Activated CD4-positive, alpha-beta T cell treated with anti-CD3 and anti-CD28 coated beads for 4 hours (primary cell): ENCODE measurements around the gene LRRC75B.
"Not testable (repeated sequence)": the region's sequence is repeated elsewhere in the genome, so short reads cannot be mapped to it uniquely, and the experiment has no call there.

Experiments used
- DNase-seq, 2 donors: peaks; one replicate each; pipeline ENCODE4 v3.0.0-alpha.2; 2020

LRRC75B gene

DNA sequence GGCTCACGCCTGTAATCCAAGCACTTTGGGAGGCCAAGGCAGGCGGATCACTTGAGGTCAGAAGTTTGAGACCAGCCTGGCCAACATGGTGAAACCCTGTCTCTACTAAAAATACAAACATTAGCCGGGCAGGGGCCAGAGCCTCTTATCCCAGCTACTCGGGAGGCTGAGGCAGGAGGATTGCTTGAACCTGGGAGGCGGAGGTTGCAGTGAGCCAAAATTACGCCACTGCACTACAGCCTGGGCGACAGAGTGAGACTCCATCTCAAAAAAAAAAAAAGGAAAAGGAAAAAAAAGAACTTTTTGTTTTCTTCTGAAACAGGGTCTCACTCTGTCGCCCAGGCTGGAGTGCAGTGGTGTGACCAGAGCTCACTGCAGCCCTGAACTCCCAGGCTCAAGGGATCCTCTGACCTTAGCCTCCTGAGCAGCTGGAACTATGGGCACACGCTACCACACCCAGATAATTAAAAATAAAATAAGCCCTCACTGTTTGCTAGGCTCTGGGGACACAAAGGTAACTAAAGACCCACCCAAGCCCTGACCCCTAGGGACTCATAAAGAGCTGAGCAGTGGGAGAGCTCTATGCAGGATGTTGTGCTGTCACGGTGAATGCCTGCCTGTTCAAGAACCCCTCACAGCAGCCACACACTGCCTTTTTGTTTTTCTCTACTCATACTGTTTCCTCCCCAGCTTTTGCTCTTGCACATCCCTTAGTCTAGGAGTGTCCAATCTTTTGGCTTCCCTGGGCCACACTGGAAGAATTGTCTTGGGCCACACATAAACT is 40.2 kb downstream of the LRRC75B start:
- not testable (repeated sequence) for DNase-seq

DNA sequence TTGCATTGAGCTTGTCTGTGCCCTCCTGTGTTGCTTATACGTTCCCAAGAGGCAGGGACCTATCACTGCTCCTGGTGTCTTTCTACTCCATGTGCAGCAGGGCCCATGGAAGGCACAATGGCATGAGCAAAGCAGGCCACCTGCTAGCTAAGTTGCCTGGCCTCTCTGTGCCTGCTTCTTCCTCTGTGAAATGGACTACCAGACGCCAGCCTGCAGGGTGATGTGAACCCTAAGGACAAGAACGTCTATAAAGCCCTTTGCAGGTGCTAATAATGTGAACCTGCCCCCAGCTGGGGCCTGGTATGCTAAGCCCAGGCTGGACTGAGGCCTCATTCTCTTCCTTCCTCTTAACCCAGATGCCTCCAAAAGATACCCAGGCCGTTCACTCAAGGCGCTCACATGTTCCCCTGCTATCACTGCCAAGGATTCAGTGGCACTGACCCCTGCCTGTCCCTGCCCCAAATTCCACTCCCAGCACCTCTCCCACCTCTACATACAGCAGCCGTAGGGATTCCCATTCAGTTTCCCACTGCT is 41.9 kb downstream of the LRRC75B start:
- DNase-seq = no peak

DNA sequence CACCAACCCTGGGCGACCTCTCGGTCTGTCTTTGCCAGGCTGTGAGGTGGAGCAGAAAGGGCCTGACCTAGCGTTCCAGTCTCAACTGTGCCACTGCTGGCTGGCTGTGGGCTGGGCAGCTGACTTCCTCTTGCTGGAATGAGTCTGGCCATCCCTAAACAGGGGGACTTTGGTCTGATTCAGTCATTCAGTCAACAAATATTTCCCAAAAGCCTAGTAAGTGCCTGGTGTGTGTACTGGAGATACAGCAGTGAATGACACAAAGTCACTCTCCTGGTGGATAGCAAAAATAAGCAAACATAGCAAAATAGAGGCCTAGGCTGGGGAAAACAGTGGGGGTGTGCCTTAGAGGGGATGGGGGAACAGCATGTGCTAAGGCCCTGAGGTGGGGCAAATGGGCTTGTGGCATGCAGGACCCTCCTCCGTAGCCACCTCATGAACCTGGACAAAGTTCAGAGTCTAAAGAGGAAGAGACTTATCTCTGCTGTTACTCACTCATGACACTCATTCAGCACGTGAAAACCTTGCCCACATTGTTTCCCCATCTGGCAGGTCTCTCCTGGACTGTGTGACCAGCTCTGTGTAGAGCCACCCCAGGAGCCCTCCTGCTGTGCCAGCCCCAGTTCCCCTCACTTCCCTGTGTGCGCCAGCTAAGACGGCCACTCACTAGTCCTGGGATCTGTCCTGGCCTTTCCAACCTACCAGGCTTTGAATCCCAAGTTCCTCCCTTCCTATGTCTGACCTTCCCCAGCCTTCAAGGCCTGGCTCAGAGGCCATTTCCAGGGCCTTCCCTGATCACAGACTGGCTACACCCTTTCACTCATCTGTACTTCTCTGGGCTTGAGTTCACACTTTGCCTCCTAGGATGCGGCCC is 42.6 kb downstream of the LRRC75B start:
- DNase-seq = no peak

DNA sequence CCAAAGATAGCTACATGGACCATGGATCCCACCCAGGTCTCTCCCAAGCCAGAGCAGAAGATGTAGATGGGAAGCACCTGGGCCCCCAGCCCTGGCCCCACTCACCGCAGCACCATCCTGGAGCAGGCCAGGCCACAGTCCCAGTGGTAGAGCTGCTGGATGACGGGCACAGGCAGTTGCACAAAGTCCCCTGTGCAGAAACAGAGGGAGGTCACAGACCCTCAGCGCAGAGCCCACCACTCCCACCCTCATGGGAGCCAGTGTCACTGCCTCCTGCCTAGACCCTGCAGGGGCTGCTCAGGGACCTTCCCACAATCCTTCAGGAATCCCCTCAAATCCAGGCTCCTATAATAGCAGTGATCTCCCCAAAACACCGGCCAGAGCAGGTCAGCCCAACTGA is 44.1 kb downstream of the LRRC75B start:
- DNase-seq = no peak

DNA sequence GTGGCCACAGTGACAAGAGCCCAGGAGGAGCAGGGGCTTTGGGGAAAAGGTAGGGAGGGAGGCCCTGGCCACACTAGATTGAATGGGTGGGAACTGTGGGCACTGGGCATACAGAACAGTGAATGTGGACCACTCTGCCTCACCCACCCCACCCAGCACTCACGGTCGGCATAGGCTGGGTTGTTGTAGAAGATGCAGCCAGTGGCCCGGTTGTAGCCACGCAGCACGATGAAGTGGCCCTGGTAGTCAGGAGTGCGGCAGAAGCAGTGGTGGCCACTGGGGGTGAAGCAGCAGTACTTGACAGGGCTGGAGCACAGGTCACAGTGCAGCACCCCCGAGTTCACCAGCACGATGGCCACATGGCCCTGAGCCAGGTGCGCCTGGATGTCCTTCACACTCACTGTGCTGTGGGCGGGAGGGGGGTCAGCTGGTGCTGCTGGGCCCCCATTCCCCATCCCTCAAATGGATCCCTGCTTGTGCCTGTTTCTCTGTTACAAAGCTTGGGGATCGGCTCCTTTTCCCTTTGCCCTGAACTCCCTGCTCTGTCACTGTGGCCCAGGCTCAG is 49.1 kb downstream of the LRRC75B start:
- DNase-seq = no peak

DNA sequence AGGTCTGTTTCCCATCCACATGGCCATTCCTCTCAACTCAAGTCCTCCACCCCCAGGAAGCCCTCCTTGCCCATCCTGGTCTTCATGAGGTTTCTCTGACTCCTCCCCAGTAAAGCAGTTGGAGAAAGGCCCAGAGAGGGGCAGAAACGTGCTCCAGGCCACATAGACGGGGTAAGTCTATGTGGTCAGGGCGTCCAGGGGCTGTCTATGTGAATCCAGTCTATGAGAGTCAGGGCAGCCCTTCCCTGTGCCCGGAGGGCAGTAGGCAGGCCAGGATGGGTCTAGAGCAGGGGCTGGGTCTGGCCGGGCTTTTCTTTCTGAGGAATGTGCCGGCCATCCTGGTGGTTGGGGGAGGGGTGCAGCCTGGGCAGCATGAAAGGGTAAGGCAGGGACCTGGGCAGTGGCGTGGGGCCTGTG is 49.7 kb downstream of the LRRC75B start:
- DNase-seq = no peak

DNA sequence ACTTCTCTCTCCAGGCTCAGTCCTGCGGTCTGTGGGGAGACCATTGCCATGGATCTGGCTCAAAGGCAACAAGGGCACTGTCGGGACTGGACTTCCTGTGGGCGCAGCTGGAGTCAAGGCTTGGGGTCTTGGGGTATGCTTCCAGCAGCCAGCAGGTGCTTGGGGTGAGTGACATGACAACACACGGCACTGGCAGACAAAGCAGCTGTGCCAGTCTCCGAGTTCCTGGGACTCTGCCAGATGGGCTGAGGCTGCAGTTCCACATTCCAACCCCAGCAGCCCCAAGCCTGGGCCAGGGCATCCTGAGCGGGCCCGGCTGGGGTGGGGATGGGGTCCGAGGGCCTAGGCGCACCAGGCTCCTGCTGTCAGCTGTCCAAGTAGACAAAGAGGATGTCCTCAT is 50.2 kb downstream of the LRRC75B start:
- no peak for DNase-seq

DNA sequence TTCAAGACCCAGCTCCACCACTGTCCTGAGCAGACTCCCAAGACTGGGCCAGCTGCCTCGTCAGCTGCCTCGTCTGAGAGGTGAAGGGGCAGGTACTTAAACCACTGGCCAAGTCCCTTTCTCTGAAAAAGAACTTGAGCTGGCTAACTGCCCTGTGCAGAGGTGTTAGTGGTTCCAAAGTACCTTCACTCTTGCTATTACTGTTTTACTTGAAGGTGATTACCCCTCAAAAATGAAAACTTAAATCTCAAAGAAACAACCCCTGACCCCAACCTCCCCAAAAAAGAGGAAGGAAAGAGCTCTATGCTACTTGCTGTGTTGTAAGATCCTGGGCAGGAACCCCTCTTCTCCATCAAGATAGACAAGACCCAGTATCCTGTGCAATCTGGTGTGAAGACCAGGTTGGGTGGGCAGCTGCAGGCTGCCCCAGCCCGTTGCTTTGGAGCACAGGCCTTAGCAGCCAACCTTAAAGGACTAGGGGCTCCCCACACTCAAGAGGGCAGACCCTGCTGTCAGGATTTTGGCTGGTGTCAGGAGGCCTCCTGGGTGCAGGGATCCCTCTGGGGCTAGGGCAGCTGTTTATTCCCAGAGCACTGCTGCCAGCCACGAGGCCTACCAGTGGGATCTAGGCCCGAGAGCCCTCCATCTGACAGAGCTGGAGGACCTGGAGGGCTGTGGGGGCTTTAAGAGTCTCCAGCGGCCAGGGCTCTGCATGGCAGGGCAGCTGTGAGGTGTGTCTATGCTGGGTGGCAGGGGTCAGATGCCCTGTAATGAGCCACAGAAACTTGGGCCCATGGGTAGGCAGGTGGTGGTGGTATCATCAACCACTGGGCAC is 51.0 kb downstream of the LRRC75B start:
- no peak for DNase-seq

DNA sequence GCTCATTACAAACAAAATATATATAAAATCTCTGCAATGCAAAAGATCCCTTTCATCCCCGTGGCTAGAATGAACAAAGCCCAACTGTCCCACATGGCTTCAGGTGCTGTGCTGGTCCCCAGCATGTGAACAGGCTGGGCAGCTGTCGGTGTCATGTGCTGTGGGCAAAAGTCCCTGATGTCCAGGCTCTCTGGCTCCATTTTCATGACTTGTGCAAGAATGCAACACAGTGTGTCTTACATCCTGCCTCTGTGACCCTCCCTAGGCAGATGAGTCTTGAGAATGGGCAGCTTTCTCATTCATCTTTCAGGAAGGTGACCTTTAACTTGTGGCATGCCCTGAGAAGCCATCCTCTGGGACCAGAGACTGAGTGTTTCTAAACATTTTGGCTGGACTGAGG is 52.4 kb downstream of the LRRC75B start:
- no peak for DNase-seq

DNA sequence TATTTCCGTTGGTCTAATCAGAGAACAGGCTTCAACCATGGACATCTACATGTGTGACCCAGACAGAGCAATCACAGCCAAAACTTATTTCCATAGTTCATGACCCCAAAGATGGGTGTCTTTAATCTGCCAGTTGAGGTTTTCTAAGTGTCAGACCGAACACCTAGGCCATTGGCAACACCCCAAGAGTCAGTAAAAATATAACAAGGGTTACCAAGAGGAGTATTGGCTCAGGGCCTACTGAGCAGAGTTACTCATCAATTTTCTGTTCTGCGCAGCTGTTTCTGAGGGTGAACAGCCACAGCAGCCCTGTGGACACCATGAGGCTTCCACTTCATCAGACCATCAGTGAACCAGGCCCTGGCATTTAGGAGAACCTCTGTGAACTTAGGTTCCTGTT is 56.8 kb downstream of the LRRC75B start:
- no peak for DNase-seq
